ENCODE data around the gene UNC93A.

The UNC93A gene

GRCh38 chr6:167293088-167293589 lies 2.0 kb downstream of the UNC93A start:
- no peak for DNase-seq (ENCODE audit: low read depth)

DNA sequence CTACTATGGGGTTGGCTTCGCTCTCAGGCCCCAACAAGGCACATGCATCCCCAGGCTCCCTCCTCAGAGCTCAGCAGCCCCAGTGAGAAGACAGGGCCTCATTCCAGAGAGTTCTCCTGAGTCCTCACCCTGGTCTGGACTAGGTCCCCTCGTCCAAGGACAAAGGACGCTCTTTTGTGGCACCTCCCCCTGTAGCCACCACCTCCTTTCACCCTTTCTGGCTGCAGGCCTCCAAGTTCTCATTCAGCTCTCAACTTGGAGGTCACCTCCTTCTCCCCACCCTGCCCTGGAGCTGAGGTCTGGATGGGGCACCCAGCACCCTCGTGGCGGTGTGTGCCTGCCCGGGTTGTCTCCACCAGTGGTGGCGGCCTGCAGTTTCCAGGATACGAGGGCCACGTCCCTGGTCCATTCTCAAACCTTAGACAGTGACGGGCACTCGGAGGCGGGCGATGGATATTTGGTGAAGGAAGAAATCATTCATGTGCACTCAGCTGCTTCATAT lies 2.5 kb downstream of the UNC93A start:
- DNase-seq (ENCODE audit: low read depth), result no peak

DNA sequence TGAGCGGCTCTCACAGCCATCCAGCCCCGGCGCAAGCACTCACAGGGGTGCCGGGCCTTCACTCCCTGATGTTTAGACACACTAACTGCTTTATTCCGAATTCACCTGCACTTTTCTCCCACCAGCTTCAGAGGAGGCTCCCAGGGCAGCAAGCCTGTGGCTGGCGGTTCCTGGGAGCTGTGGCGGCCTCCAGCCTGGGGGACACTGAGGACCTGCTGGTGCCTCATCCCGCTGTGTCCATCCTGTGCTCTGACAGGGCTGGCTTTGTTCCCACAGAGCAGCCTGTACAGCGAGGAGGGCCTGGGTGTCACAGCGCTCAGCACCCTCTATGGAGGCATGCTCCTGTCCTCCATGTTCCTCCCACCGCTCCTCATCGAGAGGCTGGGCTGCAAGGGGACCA lies 3.1 kb downstream of the UNC93A start:
- DNase-seq (ENCODE audit: low read depth), result no peak

DNA sequence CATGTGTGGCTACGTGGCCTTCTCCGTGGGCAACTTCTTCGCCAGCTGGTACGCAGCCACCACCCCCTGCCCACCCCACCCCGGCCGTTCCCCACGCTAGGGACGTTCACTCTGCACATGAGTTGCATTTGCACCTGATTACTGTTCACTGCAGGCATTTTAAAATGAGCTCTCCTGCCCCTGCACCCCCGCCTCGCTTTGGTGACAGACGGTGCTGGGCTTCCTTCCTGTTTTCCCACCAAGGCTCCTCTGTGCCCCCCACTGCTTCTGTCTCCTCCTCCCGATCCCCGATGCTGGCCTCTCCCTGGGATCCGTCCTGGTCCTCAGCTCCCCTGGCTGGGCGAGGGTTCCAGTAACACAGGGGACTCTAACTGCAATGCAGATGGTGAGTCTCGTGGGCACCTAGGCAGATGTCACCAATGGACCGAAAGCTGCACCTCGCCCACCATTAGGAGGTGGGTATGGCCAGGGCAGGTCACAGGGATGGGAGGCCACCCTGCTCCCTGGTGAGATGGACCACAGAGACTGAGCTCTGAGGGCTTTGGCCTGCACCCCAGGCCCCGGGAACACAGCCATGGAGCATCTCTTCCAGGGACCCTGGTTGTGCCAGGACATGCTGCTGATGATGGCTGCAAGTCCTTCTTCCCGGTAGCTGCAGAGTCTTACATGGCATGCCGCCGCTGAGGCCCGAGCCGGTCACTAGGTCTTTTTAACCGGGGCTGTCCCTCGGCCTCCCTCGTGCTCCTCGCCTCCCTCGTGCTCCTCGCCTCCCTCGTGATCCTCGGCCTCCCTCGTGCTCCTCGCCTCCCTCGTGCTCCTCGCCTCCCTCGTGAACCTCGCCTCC lies 3.8 kb downstream of the UNC93A start:
- DNase-seq (ENCODE audit: low read depth), result no peak

DNA sequence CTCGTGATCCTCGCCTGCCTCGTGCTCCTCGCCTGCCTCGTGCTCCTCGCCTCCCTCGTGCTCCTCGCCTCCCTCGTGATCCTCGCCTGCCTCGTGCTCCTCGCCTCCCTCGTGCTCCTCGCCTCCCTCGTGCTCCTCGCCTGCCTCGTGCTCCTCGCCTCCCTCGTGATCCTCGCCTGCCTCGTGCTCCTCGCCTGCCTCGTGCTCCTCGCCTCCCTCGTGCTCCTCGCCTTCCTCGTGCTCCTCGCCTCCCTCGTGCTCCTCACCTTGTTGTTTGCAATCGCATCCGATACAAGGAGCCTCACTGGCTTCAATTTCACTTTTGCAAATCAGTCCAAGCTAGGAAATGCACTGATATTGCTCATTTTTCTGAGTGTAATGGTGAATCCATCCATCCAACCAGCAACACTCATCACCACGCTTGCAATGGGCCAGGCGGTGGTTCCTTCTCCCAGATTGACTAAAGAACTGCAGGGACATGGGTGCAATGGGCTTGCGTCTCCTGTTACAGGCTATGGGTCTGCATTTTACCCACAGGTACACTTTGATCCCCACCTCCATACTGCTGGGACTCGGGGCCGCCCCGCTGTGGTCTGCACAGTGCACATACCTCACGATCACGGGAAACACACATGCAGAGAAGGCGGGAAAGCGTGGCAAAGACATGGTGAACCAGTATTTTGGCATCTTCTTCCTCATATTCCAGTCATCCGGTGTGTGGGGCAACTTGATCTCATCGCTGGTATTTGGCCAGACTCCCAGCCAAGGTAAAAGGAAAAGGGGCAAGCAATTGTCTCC lies 4.6 kb downstream of the UNC93A start:
- no peak for DNase-seq (ENCODE audit: low read depth)

GRCh38 chr6:167296293-167296690 lies 5.2 kb downstream of the UNC93A start:
- no peak for DNase-seq (ENCODE audit: low read depth)

GRCh38 chr6:167296902-167297301 lies 5.8 kb downstream of the UNC93A start:
- DNase-seq (ENCODE audit: low read depth), result no peak

DNA sequence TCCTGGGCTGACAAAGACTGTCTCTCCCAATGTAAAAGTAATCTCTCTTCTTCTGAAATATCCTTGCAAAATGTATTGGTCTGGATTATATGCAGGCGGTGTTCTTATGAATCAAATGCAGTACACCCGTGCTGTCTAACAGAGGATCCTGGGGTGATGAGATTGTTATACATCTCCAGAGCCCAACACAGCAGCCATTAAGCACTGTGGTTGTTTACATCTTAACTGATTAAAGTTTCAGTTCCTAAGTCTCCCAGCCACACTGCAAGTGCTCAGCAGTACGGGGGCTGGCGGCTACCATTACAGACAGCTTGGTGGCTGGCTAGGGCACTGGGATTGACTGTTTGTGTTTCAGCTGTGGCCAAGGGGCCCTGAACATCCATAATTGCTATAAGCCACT lies 7.0 kb downstream of the UNC93A start:
- DNase-seq (ENCODE audit: low read depth), result no peak

DNA sequence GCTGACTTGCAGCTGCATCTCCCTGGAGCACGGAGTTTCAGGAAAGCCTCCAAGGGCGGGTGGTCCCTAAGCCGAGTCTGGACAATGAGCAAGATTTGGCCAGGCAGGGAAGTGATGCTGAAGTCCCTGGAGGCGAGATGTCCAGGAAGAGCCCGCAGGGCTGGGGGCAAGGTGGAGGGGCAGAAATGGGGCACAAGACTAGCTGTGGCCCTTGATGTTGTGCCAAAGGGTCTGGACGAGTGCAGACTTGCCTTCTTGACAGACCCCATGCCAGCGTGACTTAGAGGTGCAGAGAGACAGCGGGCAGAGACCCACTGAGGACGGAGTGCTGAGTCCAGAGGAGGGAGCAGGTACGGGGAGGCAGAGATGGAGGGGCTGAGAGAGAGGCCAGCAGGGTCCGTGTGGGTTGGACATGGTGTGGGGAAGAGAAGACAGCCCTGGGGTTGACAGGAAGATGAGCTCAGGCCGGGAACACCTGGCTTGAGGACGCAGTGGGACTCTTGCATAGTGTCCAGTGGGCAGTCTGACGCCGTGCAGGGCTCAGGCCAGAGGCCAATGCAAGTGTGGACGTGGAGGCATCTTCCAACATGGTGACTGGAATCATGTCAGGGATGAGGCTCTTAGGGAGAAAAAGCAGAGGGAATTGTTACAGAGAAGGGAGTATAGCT lies 8.7 kb downstream of the UNC93A start:
- DNase-seq (ENCODE audit: low read depth), result no peak

GRCh38 chr6:167300902-167301777 lies 10.0 kb downstream of the UNC93A start:
- no peak for DNase-seq (ENCODE audit: low read depth)

DNA sequence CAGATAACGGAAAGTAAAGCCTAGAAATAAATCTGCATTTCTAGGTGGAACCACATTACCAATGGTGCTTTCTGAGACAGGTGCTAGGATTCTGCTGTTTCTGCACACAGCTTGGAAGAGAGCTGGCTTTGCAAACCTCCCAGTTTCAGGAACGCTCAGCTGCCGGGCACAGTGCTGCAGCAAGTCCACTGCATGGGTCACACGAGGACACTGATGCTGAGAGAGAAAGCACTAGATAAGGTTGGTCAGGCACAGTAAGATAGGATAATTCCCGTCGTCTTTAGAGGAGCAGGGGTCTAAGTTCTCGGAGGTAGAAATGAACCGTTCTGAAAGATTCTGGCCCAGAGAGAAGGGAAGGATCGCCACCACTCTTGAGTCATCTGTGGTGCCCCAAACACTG lies 11.0 kb downstream of the UNC93A start:
- DNase-seq (ENCODE audit: low read depth), result no peak

- no peak for DNase-seq (ENCODE audit: low read depth)
Observed at GRCh38 chr6:167302796-167303195, 11.7 kb downstream of the UNC93A start.

GRCh38 chr6:167303675-167304625 lies 12.8 kb downstream of the UNC93A start:
- DNase-seq (ENCODE audit: low read depth), result no peak

GRCh38 chr6:167304912-167305311 lies 13.8 kb downstream of the UNC93A start:
- DNase-seq (ENCODE audit: low read depth), result no peak

DNA sequence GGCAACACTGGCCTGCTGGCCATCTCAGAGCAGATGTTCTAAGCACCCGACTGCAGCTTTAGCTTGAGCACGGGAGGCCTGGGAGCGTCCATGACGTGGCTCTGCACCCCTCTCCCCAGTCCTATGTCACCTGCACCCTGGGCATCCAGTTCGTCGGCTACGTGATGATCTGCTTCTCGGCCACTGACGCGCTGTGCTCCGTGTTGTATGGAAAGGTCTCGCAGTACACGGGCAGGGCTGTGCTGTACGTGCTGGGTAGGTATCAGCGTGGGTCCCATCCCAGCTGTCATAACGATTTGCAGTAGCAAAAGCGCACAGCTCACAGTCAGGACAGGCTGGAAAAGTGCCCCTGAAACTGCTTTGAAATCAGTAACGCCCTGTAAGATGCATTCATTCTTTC lies 14.7 kb downstream of the UNC93A start:
- DNase-seq (ENCODE audit: low read depth), result no peak

GRCh38 chr6:167306401-167306998 lies 15.4 kb downstream of the UNC93A start:
- DNase-seq (ENCODE audit: low read depth), result no peak

GRCh38 chr6:167307342-167307955 lies 16.3 kb downstream of the UNC93A start:
- no peak for DNase-seq (ENCODE audit: low read depth)

- DNase-seq (ENCODE audit: low read depth), result no peak
Observed at GRCh38 chr6:167308207-167308606, 17.1 kb downstream of the UNC93A start.

All from stromal cell of bone marrow (primary cell).